GM19023 (cell line): Measurements from ENCODE around the gene UNK.

ENCODE experiments used
- ATAC-seq: cut with Tn5 transposase; IDR thresholded peaks from one replicate; pipeline ENCODE4 v1.9.1; 2021; ENCODE audit warnings: mild to moderate bottlenecking, moderate library complexity; ENCODE audit not compliant: unreplicated experiment

UNK gene

DNA sequence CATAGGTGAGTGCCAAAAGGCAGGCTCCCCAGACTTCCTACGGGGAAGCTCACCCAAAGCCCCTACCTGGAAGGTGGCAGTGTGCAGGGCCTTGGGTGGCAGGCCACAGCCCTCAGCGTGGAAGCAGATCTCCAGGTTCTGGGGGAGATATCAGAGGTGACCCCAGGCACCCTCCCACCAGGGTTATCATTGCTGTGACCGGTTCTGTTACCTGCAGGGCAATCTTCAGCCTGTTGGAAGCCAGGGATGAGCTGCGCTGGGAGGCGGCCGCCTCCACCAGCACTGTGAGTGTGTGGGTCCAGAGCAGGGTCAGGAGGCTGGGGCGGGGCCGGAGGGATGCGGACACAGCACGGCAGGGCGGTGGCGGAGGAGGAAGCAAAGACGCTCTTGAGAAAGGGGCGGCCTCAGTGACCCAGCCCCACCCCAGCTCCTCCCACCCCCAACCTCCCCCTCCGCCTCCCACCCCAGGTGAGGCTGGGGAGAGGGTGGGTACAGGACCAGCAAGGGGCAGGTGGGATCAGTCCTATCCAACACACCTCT is 46.5 kb downstream of the UNK start:
- no peak for ATAC-seq

DNA sequence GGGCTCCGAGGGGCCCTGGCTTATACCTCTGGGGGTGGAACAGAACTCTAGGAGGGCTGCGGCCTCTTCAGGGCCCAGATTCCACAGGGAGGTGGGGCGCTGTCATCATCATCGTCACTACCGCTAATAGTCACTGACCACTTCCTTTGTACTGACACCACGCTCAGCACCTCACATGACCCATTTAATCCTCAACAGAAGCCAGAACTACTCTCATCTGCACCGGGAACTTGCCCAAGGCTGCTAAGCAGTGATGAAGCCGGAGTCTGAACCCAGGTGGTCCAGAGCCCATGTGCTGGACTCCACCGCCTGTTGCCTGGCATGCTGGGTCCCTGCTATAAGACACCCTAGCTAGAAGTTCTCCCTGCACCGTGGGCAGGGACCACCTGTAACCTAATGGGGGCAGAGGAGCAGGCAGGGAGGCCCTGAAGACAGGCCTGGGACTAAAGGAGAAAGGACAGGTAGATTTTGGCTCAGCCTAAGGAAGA is 47.6 kb downstream of the UNK start:
- no peak for ATAC-seq

DNA sequence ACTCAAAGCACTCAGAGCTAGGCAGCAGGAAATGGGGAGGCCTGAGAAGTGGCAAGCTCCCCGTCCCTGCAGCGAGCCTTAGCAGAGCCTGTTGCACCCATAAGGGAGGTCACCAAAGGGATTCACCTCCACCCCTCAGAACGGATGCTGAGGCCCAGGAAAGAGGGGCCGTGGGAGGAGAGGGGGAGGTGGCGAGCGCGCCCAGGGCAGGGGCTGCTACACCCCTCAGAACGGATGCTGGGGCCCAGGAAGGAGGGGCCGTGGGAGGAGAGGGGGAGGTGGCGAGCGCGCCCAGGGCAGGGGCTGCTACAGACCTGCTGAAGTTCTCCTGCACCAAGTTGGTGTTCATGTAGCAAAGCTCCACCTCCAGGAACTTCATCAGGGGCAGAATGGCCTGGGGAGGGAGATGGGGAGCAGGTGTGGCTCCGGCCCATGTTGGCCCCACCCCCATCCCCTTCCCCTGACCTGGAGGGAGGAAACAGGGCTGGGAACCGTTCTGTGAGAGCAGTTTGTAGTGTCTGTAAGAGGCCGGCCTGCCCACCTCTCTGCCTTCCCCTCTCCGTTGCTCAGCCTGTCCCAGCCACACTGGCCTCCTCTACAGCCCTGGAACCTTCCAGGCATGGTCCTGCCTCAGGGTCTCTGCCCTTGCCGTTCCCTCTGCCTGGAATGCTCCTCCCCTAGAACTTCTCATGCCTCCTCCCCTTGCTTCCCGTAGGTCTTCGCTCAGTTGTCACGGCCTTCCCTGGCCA is 48.2 kb downstream of the UNK start:
- ATAC-seq, result no peak

DNA sequence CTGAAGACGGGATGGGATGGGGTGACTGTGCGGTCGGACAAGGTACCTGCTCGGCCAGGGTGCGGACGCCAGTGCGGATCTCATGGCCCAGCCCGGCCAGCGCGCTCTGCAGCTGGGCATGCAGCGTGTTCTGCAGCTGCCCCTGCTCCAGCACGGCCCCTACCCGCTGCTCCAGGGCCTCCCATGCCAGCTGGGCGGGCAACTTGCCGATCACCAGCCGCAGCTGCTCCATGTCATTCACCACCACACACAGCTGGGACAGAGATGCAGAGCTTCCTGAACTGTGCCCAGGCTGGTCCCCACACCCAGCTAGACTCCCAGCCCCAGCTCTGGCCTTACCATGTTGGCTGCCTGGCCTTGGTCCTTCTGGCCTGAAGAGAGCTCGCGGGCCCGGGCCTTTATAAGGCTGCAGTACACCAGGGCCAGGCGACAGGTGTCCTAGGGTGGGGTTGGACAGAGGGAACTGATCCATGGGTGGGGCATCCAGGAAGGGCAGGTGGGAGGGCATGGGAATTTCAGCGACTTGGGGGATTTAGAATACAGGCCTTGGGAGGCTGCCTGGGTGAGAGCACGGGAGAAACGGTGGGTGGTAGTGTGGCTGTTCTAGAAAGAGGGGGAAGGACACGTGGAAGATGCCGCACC is 49.8 kb downstream of the UNK start:
- ATAC-seq, result no peak

DNA sequence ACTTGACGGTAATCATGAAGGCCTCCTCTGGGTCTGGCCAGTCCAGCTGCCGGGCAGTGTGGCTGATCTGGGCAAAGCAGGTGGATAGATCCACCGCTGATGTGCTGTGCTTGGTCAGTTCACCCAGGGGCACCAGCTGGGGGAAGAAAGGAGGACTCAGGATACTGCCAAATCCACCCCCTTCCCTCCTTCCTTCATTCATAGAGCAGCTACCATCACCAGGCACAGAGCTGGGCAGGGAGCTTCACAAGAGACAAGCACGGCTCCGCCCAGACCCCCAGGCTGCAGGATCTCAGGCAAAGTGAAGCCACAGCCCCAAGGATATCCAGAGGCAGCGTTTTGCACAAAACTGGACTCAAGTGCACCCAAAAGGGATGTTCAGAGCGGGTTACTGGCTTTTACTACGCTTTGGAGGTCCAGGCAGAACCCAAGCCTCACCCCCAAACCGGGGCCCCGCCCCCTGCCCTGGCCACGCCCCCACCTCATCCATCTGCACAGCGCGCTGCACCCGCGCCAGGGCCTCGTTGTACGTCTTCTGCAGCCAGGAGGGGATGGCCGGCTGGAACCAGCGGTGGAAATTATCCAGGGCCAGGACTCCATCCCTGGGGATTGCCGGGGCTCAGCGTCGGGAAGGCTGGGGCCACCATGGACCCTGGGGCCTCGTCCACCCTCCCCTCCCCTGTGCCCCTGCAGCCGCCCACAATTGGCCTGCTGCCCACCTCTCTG is 50.5 kb downstream of the UNK start:
- no peak for ATAC-seq

DNA sequence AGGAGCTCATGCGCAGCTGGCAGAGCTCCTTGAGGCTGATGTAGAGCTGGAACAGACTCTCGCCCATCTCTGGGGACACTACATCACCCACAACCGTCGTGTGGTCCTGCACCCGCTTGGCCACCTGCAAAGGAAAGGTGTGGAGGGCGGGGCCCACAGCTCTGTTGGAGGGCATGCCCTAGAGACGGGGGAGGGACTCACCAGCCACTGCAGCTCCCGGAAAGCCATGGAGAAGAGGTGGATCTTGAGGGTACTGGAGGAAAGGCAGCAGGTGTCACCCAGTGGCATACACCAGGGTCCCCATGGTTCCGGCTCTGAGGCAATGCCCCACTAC is 51.0 kb downstream of the UNK start:
- ATAC-seq, result no peak

DNA sequence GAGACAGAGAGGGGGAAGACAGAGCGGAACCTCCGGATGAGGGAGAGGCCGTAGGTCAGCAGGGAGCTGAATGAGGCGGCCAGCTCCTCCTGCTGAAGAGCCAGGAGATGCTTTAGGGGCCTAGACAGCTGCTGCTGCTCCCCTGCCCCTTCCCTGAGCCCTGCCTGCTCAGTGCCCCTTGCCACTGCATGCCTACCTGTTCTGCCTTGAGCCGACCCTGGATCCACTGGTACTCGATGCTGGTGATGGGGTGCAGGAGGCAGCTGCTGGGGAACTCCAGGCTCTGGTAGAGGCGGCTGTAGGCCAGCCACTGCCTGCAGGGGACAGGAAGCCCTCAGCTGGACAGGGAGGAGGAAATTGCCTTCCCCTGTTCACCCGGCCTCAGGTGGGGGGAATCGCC is 52.0 kb downstream of the UNK start:
- ATAC-seq, result no peak

DNA sequence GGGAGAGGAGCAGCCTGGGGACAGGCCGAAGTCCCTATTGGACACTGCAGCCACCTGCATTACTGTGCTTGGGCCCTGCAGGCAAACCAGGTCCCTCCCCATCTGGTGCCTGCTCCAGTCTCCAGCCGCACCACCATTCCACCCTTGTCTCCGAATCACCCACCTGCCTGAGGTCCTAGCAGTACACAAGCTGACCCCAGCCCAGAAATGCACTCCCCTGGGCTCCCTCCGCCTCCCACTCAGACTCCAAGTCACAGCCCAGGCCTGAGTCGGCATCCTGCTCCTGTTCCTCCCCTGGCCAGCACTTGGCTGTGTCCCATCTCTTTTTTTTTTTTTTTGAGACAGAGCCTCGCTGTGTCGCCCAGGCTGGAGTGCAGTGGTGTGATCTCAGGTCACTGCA is 53.3 kb downstream of the UNK start:
- no peak for ATAC-seq

DNA sequence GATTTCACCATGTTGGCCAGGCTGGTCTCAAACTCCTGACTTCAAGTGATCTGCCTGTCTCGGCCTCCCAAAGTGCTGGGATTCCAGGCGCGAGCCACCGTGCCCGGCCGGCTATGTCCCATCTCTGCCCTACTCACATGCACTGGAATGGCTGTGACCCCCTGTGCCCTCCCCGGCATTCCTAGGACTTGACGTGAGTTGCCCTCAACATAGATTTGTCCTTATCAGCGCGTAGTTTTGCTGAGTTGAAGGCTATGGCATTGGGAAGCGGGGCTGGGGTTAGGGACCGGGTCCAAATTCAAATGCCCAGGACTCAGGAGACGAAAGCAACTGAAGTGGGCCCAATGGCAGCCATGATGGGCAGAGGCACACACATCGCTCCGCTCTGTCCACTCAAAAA is 53.8 kb downstream of the UNK start:
- ATAC-seq, result no peak

DNA sequence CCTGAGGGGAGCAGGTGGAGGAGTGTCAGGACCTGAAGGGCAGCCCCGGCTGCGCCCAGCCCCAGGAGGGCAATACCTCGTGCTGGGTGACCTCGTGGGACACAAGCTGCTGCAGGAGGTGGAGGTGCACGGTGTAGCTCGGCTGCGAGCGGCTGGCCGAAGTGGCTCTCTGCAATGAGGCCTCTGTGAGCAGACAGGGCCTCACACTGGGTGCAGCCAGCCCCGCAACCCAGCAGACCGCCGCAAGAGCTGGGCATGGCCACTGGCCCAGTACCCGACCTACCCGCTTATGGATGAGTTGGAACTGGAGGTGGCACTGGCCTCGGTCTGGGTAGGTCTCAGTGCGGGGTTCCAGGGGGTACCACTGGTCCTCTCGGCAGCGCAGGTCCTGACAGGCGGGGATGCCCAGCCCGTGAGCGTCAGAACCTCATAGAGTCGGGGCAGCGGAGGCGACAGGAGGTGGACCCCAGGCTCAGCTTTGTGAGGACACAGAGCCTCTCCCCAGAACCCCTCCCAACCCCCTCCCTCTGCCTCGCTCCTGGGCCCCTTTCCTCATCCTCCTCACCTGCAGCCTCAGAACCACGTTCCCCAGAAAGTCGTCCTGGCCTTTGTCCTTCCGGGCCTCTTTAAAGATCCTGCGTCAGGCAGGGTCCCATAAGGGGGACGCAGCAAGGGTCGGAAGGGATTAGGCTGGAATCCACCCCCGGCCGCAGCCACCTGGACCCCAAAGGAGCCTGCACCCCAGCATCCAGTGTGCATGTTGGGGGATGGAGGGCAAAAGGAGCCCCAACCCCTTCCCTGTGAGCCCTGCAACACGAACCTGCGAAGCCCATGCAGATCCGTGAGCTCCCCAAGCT is 55.6 kb downstream of the UNK start:
- ATAC-seq, result no peak

DNA sequence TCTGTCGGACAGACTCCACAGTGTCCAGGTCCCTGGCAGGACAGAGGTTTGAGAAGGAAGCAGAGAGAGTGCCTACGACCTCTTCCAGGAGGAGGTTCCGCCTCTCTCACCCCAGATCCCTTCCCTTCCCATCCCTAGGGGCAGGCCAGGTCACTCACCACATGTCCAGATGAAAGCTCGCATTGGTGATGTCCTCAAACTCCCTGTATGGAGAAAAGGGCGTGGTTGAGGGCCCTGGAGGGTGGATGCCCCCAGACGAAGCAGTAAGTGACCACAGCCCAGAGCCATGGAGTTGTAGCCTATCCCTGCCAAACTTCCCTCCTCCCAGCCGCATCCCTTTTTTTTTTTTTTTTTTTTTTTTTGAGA is 56.2 kb downstream of the UNK start:
- ATAC-seq, result no peak

DNA sequence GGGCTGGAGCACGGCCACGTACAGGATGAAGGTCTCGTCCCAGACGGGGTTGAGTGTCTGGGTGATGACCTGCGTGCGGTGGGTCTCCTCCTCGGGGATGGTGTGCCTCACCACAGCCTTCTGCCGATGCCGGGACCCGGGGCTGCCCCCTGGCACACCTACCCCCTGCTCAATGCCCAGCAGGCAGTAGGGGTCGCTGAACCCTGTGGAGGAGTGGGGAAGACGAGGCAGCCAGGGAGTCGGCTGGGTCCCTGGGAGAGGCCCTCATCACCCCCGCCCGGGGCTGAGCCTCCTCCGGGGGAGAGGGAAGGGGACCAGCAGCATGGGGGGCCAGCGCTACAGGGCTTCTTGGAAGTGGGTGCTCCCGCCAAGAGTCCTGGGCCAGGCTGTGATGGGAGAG is 57.8 kb downstream of the UNK start:
- no peak for ATAC-seq

DNA sequence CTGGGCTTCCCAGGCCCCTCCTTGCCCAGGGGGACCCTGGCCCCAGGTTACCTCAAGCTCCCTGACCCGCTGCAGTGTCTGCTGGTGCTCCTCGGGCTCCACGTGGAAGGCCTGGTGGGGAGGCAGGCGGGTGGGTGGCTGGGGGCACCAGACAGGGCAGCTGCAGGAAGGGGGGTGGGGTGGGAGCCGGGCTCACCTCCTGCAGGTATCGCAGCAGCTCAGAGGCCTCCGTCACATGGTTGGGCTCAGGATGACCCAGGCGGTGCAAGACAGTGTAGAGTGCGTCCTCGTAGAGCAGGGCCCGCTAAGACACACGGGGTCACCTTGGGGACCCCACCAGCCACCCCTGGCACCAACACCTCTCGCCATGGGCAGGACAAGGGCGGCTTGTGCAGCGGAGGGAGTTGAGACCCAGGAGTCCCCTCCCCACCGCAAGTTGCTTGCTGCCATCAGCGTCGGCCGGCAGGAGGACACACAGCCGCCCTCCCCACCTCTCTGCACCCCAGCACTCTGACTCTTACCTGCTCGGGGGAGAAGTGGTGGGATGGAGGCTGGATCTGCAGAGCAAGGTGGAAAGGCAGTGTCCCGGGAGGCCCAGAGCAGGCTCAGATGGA is 58.5 kb downstream of the UNK start:
- no peak for ATAC-seq

DNA sequence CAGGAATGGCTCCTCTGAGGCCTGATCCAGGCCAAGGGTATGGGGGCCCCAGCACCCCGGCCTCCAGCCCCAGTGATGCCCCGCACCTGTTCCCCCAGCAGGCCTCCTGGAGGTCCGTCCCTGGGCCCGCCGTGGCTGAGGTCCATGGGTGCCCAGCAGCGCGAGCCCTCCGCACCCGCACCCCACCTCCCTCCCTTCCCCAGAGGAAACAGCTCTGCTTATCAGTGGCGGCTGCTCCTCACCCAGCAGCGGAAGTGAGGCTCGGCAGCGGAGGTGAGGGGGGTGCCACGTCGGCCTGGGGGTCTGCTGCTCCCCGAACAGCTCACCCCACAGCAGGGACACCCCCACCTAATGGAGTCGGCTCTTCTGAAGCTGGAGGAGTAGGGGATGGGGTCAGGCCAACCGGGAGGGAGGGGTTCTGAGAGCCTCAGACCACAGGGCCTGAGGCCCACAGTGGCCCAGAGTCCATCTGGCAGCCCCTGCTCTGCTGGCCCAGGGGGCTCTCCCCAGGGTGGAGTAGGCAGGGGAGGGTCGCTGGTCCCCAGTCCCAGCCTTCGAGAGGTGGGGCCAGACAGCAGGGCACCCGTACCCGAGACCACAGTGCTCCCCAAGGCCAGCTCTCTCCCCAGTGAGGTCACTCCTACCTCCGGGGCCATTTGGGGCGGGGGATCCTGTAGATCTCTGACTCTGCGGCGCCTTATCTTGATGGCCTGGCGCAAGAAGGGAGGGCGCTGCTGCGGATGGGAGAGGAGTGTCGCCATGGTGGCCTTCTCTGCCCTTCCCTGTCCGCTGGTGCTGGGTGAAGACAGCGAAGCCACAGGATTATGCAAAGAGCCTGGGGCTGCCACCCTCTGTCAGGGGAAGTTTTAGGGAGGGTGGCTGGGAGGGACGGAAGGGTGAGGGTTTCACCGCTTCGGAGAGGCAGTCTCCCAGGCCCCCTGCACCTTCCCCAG is 59.2 kb downstream of the UNK start, which contains the start of gene UNC13D:
Gene UNC13D, minus strand, starts transcription at position 828 of the 953 bp plus-strand sequence. Its CDS starts 67 bp downstream, at position 761.
- ATAC-seq, result no peak

DNA sequence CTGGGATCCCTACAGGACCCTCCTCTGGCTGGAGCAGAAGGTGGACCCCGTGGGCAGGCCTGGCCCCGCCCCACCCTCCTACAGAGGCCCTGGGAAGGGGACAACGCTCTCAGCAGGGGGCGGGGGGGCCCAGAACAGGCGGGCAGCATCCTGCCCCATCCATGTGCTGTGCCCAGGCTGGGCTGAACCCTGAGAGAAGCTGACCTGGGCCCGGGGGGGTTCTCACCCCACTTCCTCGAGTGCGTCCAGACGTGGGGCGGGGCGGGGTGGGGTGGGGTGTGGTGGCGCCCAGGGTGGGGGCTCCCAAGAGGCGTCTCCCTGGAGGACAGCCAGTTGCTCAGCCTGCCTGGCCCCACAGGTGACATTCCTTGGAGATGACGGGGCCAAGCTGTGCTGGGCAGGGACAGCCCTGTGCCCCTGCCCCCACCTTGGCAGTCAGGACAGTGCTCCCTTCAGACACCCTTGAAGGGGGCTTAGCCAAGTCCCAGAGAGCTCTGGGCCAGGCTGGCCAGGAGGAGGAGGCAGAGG is 60.0 kb downstream of the UNK start:
- peak; percentile 14 for ATAC-seq

DNA sequence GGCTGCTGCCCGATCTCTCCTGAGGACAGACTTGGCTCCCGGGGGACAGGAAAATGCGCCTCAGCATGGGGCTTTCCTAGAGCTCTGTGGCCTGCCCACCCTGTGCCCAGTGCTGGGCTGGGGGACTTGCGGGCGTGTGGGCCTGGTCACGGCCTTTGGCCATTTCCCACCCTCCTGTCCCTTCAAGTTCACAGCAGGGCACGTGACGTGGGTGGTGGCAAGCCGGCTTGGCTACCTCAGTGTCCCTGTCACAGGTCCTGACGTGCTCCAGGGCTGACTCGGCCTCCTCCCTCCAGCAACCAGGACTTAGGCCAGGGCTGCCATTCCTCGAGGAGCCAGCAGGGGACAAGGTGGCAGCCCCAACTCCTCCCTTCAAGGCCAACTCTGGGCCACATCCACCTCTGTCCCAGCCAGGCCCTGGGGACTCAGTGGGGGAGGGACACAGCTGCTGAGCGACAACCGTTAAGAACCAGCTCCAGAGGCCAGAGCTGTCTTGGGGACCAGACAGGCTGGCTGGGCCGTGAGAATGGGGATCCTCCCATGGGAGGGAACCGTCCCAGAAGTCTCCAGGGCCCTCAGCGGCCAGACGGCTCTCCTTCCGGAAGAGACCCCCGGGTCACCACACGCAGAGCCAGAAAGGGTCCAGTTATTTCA is 60.6 kb downstream of the UNK start:
- ATAC-seq, result peak; percentile 59

DNA sequence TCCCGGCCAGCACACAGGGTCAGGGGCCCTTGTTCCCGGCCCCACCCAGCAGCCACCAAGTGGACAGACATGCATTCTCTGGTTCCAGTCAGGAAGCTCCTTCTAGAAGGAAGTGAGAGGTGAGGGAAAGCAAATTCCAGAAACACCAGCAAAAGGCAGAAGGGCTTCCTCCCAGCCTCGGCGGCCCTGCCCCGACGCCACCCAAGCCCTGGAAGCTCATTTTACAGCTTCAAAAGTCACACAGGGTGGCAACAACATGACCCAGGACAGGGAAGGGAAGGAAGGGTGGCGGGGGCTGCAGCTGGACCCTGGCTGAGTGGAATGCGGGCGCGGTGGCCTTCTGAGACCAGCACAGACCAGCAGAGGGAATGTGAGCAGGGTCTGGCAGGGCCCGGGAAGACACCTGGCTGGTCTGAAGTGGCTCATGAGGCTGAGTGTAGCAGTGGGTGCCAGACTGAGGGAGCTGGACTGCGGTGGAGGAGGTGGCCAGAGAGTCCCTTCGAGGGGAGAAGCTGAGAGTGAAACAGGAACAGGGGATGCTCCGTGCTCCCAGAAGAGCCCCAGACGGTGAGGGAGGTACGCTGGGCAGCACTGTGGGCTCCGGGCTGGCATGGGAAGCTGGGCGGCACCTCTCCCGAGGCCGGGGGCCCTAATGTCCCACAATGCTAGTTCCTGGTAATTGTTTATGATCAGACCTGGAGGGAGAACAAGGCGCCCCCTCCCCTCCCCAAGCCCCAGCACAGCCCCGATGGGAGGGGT is 61.5 kb downstream of the UNK start:
- ATAC-seq, result no peak
